ENCODE measurements around the gene SNAP23. TPM values are rescaled to one million over a fixed set of nuclear protein-coding genes. Genes with fewer than 3 reads are reported as not detected.

Gene SNAP23
- total RNA-seq, 1 donor from 2014 or later, result 111 TPM

DNA sequence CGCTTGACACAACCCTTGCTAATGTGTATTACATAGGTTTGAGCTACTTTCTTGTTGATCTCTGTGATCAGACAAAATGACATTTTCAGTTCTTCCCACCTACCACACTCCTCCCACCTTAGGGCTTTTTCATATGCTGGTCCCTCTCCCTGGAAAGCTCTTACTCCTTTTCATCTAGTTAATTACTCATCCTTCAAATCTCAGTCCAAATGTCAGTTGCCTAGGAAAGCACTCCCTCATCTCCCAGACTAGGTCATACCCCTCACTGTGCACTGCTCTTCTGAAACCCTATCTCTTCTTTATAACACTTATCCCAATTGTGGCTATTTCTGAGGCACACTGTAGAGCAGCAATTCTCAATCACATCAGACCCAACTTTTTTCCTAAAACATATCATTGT lies 11.8 kb upstream of the SNAP23 start:
- H3K27me3 Mint-ChIP-seq, result no peaks in the 10 kb centered on the region
- H3K36me3 Mint-ChIP-seq (ENCODE audit: low read depth), result peaks cover 24% of the 10 kb centered on the region
- POLR2A ChIA-PET, result no interaction called here
- CTCF ChIA-PET, result interaction anchor here (0.6 kb wide), 1 partner anchor 34 kb away, joined by 3 read pairs; no protein-coding TSS in a partner anchor
- ATAC-seq (ENCODE audit: low read depth) (no peak), DNase-seq (no peak)
- TF ChIP-seq, protein P1, sequence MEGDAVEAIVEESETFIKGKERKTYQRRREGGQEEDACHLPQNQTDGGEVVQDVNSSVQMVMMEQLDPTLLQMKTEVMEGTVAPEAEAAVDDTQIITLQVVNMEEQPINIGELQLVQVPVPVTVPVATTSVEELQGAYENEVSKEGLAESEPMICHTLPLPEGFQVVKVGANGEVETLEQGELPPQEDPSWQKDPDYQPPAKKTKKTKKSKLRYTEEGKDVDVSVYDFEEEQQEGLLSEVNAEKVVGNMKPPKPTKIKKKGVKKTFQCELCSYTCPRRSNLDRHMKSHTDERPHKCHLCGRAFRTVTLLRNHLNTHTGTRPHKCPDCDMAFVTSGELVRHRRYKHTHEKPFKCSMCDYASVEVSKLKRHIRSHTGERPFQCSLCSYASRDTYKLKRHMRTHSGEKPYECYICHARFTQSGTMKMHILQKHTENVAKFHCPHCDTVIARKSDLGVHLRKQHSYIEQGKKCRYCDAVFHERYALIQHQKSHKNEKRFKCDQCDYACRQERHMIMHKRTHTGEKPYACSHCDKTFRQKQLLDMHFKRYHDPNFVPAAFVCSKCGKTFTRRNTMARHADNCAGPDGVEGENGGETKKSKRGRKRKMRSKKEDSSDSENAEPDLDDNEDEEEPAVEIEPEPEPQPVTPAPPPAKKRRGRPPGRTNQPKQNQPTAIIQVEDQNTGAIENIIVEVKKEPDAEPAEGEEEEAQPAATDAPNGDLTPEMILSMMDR (IDR thresholded peaks at IDR 0.05), result no peak
- intact Hi-C loops (cut with micrococcal nuclease), result no loop called here
- H3K4me1 Mint-ChIP-seq, result peaks cover 16% of the 10 kb centered on the region
- peak overlapping the region; percentile 13 for H3K27ac Mint-ChIP-seq
- no peak overlapping the region for H3K4me3 Mint-ChIP-seq
- peaks cover 2% of the 10 kb centered on the region for H3K9me3 Mint-ChIP-seq

GRCh38 chr15:42490291-42490670 lies 5.2 kb upstream of the SNAP23 start:
- Mint-ChIP-seq H3K4me3 (peak overlapping the region; percentile 98), H3K36me3 (ENCODE audit: low read depth) (peaks cover 23% of the 10 kb centered on the region), H3K27me3 (no peaks in the 10 kb centered on the region), H3K27ac (peak overlapping the region; percentile 99), H3K4me1 (peaks cover 55% of the 10 kb centered on the region), H3K9me3 (no peaks in the 10 kb centered on the region)
- DNase-seq (no peak), ATAC-seq (ENCODE audit: low read depth) (no peak)
- intact Hi-C loops (cut with micrococcal nuclease), result loop anchor here (2.0 to 10.0 kb wide), 6 partner anchors 17 to 1373 kb away; partner anchors contain the start of genes EHD4, INO80, STARD9 and TTBK2
- TF ChIP-seq, protein P1 (IDR thresholded peaks at IDR 0.05), result no peak
- ChIA-PET CTCF (interaction anchor here (1.2 to 3.2 kb wide), 2 partner anchors 15 to 19 kb away, joined by 4 to 9 read pairs; no protein-coding TSS in a partner anchor), POLR2A (interaction anchor here (0.8 to 3.0 kb wide), 14 partner anchors 9 to 1537 kb away, joined by 3 to 50 read pairs (median 5); partner anchors contain the start of genes CHAC1, GANC, HAUS2 and LRRC57)

DNA sequence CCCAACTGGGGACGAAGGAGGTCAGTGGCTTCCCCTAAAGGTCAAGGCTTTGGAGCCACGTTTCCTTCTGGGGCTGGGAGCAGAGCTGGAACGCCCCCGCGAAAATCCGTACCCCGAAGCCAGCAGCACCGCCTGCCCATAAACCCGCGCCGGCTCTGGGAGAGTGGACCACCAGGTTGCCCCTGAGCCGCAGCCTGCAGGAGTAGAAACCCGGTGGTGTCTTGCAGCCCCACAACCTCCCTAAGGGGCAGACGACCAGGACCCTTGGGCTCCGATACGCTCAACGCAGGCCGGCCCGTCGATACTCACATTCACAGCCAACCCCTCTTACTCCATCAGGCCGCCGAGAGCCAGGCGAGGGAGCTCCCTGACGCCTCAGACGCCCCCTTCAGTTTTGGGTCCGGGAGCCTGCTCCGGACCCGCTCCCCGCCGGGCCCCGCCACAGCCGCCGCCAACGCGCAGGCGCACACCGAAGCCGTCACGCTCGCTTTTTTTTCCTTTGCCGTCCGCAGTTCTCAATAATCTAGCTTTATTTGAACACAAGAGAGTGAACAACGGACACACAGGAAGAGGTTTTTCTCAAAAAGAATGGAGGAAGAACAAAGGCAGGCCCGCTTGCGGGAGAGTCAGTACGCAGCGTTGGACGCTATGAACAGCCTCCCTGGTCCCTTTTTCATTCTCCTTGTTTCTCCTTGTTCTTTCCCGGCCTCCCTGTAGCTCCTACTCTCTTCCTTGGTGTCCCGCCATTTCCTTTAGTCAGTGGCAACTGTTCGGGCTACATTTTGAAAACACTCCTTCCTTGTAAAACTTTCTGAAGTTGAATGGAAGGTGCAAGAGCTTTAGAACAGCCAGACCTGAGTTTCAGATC lies 4.5 kb upstream of the SNAP23 start, which contains the start of gene ZNF106:
Gene ZNF106 (minus strand): TSS at position 471 of the 868 bp plus-strand sequence. CDS start 18,852 bp downstream, outside the sequence.
- Mint-ChIP-seq H3K27ac (peak within 1 kb of the TSS; percentile 99), H3K4me3 (peak within 1 kb of the TSS; percentile 98), H3K36me3 (ENCODE audit: low read depth) (peaks cover 26% of the 10 kb centered on the region), H3K9me3 (no peaks in the 10 kb centered on the region), H3K4me1 (peaks cover 60% of the 10 kb centered on the region), H3K27me3 (no peaks in the 10 kb centered on the region)
- DNase-seq (peak; percentile 90), ATAC-seq (ENCODE audit: low read depth) (peak; percentile 61)
- CTCF ChIA-PET, result interaction anchor here (1.2 to 3.2 kb wide), 3 partner anchors 9 to 19 kb away, joined by 4 to 9 read pairs (median 5); no protein-coding TSS in a partner anchor
- TF ChIP-seq, protein P1 (IDR thresholded peaks at IDR 0.05), result no peak
- POLR2A ChIA-PET, result interaction anchor here (0.5 to 3.0 kb wide), 21 partner anchors 9 to 1797 kb away, joined by 3 to 50 read pairs (median 5); partner anchors contain the start of genes CHAC1, GANC, HAUS2 and LRRC57
- intact Hi-C loops (cut with micrococcal nuclease), result loop anchor here (1.0 to 10.0 kb wide), 7 partner anchors 12 to 1374 kb away; partner anchors contain the start of genes EHD4, INO80, STARD9 and TTBK2

- H3K9me3 Mint-ChIP-seq, result no peaks in the 10 kb centered on the region
- ChIA-PET POLR2A (interaction anchor here (0.6 to 3.0 kb wide), 17 partner anchors 8 to 1796 kb away, joined by 3 to 50 read pairs (median 5); partner anchors contain the start of genes CHAC1, GANC, HAUS2 and LRRC57), CTCF (interaction anchor here (1.4 to 3.2 kb wide), 2 partner anchors 8 to 20 kb away, joined by 5 to 9 read pairs; no protein-coding TSS in a partner anchor)
- peaks cover 68% of the 10 kb centered on the region for H3K4me1 Mint-ChIP-seq
- no peaks in the 10 kb centered on the region for H3K27me3 Mint-ChIP-seq
- ATAC-seq (ENCODE audit: low read depth), result no peak
- TF ChIP-seq, protein P1 (IDR thresholded peaks at IDR 0.05), result no peak
- H3K27ac Mint-ChIP-seq, result peak overlapping the region; percentile 99
- intact Hi-C loops (cut with micrococcal nuclease), result loop anchor here (1.0 to 10.0 kb wide), 7 partner anchors 12 to 1374 kb away; partner anchors contain the start of genes EHD4, INO80, STARD9 and TTBK2
- H3K36me3 Mint-ChIP-seq (ENCODE audit: low read depth), result peaks cover 30% of the 10 kb centered on the region
- H3K4me3 Mint-ChIP-seq, result peak overlapping the region; percentile 98
- DNase-seq, result no peak
Observed at GRCh38 chr15:42491539-42492225, 3.8 kb upstream of the SNAP23 start.
